ENCODE measurements around the gene B3GAT2.

GRCh38 chr6:70980727-70981126 lies 23.9 kb upstream of the B3GAT2 start:
- TF ChIP-seq, protein P1, sequence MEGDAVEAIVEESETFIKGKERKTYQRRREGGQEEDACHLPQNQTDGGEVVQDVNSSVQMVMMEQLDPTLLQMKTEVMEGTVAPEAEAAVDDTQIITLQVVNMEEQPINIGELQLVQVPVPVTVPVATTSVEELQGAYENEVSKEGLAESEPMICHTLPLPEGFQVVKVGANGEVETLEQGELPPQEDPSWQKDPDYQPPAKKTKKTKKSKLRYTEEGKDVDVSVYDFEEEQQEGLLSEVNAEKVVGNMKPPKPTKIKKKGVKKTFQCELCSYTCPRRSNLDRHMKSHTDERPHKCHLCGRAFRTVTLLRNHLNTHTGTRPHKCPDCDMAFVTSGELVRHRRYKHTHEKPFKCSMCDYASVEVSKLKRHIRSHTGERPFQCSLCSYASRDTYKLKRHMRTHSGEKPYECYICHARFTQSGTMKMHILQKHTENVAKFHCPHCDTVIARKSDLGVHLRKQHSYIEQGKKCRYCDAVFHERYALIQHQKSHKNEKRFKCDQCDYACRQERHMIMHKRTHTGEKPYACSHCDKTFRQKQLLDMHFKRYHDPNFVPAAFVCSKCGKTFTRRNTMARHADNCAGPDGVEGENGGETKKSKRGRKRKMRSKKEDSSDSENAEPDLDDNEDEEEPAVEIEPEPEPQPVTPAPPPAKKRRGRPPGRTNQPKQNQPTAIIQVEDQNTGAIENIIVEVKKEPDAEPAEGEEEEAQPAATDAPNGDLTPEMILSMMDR (IDR thresholded peaks at IDR 0.05), result no peak
- no peak for TF ChIP-seq EP300 (IDR thresholded peaks at IDR 0.05)
- TF ChIP-seq POLR2AphosphoS5 (IDR thresholded peaks at IDR 0.05), result no peak
